ENCODE results near the gene ZNF124.
"Not testable (repeated sequence)": the region's sequence is repeated elsewhere in the genome, so short reads cannot be mapped to it uniquely, and the experiment has no call there.

Gene ZNF124

GRCh38 chr1:247171443-247171842, 377 bp downstream of the ZNF124 start:
- not testable (repeated sequence) for DNase-seq

DNA sequence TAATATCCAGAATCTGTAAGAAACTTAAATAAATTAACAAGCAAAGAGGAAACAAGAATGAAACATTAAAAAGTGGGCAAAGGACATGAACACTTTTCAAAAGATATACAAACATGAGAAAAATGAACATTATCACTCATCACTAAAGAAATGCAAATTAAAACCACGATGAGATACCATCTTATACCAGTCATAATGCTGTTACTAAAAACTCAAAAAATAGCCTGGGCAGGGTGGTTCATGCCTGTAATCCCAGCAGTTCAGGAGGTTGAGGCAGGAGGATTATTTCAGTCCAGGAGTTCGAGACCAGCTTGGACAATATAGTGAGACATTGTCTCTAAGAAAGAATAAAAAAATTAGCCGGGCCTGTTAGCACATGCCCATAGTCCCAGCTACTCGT, 6.1 kb downstream of the ZNF124 start:
- DNase-seq = no peak

DNA sequence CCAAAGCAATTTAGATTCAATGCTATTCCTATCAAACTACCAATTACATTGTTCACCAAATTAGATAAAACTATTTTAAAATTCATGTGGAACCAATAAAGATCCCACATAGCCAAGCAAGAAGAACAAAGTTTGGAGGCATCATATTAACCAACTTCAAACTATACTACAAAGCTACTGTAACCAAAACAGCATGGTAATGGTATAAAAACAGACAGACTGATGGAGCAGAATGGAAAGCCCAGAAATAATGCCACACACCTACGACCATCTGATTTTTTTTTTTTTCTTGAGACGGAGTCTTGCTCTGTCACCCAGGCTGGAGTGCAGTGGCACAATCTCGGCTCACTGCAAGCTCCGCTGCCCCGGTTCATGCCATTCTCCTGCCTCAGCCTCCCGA, 7.1 kb downstream of the ZNF124 start:
- DNase-seq = no peak

- no peak for DNase-seq
Observed at GRCh38 chr1:247156787-247157232, 15.0 kb downstream of the ZNF124 start.

- no peak for DNase-seq
Observed at GRCh38 chr1:247147781-247148180, 24.0 kb downstream of the ZNF124 start.

GRCh38 chr1:247147120-247147519, 24.7 kb downstream of the ZNF124 start:
- not testable (repeated sequence) for DNase-seq

GRCh38 chr1:247146671-247147070, 25.1 kb downstream of the ZNF124 start:
- DNase-seq = no peak

- DNase-seq = no peak
Observed at GRCh38 chr1:247145279-247145678, 26.5 kb downstream of the ZNF124 start.

DNA sequence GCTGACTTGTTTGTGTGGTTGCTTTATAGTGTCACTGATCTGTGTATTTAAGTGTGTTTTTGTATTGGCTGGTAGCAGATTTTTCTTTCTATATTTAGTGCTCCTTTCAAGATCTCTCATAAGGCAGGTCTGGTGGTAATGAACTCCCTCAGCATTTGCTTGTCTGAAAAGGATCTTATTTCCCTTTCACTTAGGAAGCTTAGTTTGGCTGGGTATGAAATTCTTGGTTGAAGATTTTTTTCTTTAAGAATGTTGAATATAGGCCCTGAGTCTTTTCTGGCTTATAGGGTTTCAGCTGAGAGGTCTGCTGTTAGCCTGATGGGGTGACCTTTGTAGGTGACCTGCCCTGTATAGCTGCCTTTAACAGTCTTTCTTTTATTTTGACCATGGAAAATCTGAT, 32.3 kb downstream of the ZNF124 start:
- not testable (repeated sequence) for DNase-seq

DNA sequence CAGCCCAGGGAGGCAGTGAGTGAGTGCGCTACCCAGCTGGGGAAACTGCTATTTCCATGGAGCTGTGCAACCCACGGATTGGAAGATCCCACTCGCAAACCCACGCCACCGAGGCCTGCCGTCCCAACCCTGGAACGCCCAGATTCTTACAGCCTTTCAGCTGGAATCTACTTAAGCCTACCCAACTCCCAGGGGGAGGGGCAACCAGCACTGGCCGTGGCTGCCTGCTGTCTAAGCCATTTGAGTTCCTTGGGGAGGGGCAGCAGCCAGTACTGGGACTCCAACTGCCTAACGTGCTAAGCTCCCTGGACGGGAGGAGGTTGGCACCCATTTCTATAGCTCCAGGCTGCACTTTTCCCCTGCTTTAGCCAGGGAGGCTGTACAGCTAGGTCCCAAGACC, 40.6 kb downstream of the ZNF124 start:
- DNase-seq = no peak

DNA sequence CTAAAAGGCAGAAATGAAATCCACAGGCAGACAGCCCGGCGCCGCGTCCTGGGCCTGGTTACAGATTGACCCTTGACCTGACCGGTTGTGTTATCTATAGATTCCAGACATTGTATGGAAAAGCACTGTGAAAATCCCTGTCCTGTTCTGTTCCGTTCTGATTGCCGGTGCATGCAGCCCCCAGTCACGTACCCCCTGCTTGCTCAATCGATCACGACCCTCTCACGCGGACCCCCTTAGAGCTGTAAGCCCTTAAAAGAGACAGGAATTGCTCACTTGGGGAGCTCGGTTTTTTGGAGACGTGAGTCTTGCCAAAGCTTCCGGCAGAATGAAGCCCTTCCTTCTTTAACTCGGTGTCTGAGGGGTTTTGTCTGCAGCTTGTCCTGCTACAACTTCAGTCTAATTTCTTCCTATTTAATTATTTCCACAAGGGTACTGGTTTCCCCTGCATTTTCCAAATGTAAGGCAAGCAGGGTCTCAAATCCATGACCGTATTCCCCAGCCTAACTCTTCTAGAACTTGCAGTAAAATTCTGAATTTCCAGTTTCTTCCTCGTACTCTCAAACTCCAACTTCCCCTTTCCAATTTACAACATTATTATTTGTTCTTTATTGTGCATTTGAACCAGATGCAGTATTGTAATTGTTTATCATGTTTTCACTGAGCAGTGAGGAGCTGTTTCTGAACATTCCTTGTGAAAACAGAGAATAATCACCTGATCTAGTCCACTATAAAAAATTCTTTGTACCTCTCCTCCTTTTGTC, 44.1 kb downstream of the ZNF124 start:
- DNase-seq = not testable (repeated sequence)

DNA sequence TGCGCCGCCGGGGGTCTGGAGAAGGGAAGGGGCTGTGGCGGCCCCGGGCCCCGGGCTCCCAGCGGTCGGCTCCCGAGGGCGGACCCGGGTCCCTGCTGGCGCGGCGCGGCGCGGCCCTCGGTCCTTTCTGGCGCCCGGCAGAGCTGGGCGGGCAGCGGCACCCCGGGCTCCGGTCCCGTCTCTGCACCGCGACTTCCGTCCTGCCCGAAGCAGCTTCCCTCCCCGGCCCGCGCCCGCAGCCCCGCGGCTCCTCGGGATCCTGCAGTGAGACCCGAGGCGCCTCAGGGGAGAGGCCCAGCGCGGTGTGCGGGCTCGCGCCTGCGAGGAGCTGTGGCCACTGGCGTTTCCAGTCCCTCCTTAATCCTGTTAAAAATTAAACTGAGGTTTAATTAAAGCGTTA, 45.2 kb downstream of the ZNF124 start:
- DNase-seq = not testable (repeated sequence)

GRCh38 chr1:247126166-247126565, 45.7 kb downstream of the ZNF124 start:
- DNase-seq = not testable (repeated sequence)

- no peak for DNase-seq
Observed at GRCh38 chr1:247121382-247121781, 50.4 kb downstream of the ZNF124 start.

GRCh38 chr1:247120408-247120668, 51.5 kb downstream of the ZNF124 start:
- not testable (repeated sequence) for DNase-seq

DNA sequence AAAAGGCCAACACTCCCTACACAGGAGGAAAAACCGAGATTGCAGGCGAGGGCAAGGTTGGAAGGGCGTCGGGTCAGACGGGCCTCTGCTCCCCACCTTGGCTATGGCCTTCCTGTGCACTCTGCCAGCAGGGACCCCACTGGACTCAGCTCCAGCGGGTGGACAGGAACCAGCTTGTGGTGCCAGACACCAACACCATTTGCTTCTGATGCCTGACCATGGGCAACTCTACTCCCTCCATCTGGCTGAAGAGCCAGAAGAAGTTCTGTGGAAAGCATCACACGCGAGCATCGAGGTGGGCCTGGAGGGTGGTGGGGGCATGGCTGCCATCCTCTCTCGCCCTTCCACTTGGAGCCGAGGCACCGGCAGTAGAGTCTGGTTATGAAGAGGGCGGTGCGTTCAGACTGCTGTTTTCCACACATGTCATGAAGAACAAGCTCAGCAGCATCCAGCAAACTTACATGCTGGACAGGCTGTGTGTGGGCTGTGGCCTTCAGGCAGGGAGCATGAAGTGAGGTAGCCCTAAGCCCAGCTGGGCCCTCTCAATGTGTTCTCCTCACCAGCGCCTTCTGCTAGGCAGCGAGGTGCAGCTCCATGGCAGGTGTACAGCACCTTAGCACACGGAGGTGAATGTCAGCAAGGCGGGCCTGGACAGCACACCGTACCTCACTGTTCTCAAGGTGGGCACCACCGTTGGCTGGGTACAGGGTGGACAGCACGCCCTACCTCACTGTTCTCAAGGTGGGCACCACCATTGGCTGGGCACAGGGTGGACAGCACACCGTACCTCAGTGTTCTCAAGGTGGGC, 52.0 kb downstream of the ZNF124 start:
- no peak for DNase-seq

DNA sequence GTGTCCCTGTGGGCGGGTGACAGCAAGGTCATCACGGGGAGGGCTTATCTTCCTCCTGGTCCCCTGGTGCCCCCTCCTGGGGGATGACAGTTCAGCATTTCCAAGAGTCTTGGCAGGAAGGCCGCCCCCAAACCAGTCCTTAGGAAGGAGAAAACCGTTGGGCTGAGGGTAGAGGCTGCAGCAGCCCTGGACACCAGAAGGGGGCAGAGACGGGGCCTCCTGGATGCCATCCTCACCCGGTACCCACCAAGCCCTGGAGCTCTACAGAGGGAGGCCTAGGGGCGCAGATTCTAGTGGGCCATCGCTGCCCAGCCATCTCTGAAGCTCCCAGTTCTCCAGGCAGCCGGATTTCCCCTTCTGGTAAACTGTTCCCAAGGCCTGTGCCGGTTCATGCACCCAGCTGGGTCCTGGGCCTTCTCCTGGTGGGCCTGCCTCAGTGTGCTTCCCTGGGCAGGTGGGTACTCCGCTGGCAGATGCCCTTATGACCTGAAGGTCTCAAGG, 52.8 kb downstream of the ZNF124 start:
- no peak for DNase-seq

DNA sequence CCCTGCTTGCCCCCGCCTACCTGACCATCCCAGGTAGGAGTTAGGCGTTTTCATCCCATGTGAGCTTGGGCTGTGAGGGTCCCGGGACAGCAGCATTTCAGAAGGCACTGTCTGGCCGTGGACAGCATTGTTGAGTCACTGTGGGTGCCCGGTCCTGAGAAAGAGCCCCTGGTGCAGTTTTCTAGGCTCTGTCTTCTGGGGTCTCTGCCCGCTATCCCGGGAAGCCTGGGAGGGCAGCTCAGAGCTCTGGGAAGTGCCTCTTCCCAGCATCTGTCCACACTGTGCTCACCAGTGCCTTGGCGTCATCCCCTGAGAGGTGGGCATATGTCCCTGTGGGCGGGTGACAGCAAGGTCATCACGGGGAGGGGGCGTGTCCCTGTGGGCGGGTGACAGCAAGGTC, 56.3 kb downstream of the ZNF124 start:
- DNase-seq = no peak

DNA sequence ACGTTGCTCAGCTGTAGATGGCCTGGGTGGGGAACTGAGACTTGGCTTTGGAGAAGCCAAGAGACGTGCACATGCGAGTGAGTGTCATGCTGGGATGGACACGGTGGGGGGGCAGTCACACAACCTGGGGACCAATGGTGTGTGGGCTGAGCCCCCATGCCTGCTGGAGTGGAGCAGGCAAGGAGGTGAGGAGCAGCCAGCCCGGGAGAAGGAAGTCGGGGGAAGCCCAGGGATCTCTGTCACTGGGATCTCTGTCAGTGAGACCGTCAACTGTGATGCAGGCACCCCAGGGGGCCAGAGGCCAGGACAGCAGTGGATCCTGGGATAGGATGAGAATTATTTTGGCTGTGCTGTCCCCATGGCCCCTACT, 56.7 kb downstream of the ZNF124 start:
- DNase-seq = no peak

- DNase-seq = no peak
Observed at GRCh38 chr1:247114351-247115140, 57.3 kb downstream of the ZNF124 start.

DNA sequence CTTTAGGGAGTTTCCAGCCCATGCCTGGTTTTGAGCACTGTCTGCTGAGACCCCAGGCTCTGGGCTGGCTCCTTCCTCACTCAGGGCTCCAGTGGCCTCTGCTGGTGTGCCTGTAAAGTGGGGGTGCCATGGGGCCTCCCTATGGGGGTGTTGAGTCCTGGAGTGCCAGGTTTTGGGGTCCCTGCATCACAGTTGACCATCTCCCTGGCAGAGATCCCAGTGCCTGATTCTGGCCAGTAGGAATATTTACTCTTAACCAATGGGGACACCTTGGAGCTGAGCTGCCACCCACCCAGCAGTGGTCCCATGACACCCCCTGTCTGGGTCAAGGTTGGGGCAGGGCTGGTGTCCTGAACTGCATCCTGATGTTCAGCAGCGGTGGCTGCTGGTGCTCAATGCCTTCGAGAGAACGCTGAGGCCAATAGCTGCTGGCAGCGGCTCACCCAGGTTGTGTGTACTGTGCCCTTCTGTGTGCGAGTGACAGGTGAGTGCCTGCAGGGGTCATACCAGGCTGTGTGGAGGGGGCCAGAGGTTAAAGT, 58.0 kb downstream of the ZNF124 start:
- no peak for DNase-seq

DNA sequence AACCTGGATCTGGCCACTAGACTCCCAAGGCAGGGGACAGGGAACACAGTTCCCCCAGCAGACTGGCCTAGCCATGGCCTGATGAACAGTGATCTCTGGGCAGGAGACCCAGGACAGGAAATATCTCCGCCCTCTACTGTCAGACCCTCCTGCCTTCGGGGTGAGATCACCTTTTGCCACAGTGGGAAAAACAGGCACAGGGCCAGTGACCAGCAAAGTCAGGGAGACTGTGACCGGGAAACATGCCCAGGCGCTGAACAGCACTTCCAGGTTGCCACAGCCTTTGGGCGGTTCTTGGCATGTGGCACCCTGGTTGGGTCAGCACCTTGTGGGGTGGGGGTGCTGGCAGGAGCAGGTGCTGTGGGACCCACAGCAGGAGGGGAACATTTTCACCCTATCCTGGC, 58.7 kb downstream of the ZNF124 start:
- no peak for DNase-seq

DNA sequence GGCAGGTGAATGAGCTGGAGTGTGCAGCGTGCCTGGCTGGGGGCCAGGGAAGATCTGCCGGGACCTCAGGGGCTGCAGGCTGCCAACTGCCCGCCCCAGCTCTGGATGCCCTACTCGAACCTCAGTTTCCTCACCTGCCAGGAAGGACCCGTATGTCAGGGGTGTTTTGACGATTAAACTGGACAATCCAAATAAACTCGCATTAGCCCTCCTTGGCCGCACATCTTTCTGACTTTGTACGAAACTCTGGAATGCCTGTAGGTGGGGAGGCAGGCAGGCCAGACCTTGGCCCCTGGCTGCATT, 59.4 kb downstream of the ZNF124 start:
- no peak for DNase-seq

Data from KG1 (cell line).